Activated CD4-positive, alpha-beta T cell treated with anti-CD3 and anti-CD28 coated beads, Interleukin-2, Interleukin-6, amounts not matched to agents 100 ng/mL and 50 ng/mL, durations not matched to agents 16 hours and 8 hours (primary cell): ENCODE data around the gene CDK5.

ENCODE experiments used
- DNase-seq: peaks from one replicate; pipeline ENCODE4 v3.0.0-alpha.2; 2020

CDK5 gene

DNA sequence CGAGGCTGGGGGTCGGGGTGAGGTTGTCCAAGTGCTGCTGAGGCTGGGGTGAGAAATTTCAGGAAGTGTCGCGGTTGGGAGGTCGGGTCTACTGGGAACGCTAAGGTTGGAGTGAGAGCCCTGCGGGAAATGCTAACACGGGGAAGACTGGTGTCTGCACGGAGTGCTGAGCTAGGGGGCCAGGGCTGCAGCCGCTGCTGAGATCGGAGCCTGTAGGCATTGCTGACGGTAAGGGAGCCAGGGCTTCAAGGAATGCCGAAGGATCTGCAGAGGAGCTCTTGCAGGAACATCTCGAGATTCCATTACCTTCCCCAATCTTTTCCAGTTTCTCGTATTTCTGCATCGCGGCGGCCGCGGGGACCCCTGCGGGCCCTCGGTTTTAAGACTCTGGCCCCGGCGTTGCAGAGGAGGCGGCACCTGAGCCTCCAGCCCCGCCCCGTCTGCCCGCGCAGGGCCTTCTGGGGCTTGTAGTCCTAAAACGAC is at the start of gene CDK5:
Gene CDK5, minus strand, starts transcription at position 392 of the 483 bp plus-strand sequence. Its CDS starts 49 bp downstream, at position 343.
- DNase-seq = no peak

GRCh38 chr7:151104411-151105235 is 46.9 kb upstream of the CDK5 start:
- no peak for DNase-seq

DNA sequence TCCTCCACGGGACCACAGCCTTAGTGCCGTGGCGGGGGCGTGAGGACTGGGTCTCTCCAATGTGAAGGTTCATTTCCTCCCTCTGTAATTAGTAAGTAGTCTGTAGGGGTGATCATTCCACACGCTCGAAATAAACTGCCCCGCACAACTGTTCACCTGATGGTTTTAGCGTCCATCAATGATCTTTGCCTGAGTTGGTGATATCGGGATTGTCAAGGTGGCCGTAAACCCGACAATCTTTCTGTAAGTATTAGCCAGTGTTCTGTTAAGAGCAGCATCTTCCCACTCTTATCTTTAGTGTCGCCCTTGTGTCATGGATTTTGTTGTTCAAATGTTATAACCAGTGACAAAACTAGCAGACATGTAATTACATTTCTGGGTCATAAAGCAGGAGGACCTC is 46.3 kb upstream of the CDK5 start:
- DNase-seq = no peak

GRCh38 chr7:151102991-151103390 is 45.3 kb upstream of the CDK5 start:
- DNase-seq = no peak

- DNase-seq = no peak
These were observed 44.1 kb upstream of the CDK5 start for GRCh38 chr7:151101621-151102396.

DNA sequence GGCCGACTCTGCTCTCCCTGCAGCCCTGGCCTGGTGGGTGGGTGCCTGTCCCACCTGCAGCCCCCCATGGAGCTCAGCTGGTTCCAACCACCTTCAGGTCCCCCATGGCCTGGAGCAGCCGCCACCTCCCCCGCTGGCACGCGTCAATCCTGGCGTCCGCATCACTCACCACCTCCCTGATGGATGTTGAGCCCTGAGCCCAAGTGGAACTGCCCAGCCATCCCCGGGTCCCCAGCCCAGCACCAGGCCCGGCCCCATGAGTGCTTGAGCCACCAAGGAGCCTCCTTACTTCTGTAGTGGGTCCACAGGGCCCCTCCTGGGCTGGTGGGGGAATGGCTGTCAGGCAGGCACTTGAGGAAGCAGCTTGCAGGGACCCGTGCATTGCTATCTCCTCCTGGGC is 43.2 kb upstream of the CDK5 start:
- DNase-seq = no peak

- DNase-seq = no peak
These were observed 42.0 kb upstream of the CDK5 start for GRCh38 chr7:151099486-151100211.

GRCh38 chr7:151095828-151096475 is 38.3 kb upstream of the CDK5 start:
- no peak for DNase-seq

DNA sequence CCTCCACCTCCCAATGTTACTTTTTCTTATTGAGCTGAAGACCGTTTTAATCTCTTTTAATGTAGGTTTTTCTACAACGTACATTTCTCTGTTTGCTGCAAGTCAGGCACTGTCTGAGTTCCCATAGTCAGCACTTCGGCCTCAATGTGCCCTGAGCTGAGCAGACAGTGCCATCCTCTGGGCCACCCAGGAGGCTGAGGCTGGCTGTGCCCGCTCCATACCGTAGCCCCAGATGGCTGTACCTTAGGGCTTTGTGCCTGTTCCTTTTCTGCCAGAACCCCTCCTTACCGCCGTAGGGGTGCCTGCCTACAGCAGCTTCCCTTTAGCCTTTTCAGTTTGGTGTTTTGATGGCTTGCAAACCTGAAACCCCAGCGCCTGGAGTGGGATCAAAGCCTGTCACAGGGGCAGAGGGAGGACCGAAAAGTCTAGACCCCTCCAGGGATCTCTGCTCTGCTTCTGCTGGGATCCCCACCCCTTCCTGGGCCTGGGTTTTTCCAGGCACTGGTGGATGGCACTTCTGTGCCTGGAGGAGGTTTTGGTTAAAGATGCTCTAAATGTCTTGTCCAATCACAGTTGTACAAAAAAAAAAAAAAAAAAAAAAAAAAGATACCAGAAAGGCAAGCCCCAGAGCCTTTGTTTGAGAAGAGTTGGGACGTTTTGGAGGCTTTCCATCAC is 37.6 kb upstream of the CDK5 start:
- DNase-seq = no peak

GRCh38 chr7:151094675-151095074 is 37.0 kb upstream of the CDK5 start:
- no peak for DNase-seq

- no peak for DNase-seq
These were observed 36.1 kb upstream of the CDK5 start for GRCh38 chr7:151093748-151094147.

DNA sequence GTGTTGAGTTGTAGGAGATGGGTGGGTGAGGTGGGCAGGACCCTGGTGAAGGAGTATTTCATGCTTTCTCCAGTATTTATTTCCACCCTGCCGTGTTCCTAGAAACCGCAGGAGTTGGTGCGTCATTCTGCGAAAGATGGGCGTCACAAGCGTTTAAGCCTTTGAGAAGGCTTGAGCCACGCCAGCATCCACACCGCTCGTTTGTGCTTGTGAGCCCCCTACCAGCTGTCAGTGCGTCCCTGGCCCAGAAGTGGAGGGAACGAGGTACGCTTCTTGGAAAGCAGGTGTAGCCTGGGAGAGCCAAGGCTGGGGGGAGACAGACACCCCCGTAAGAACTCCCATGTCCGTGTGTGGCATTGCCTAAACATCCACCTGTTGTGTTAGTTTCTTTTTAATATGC is 34.3 kb upstream of the CDK5 start:
- no peak for DNase-seq

DNA sequence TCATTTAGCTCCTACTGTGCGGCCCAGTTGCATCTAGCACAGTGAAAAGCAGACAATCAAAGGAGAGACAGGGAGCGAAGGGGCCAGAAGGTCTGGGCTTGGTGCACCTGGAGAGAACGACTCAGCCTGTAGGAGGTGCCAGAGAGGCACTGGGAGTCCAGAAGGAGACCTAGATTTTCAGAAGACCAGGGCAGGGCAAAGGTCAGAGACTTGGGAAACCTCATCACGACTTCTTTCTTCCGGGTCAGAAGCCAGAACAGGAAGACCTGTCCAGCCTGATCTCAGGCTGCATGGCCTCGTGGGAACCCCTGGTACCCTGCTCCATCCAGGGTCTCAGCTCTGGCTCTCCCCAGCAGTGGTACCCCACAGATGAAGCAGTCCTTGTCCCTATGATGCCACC is 33.7 kb upstream of the CDK5 start:
- DNase-seq = peak; percentile 50

DNA sequence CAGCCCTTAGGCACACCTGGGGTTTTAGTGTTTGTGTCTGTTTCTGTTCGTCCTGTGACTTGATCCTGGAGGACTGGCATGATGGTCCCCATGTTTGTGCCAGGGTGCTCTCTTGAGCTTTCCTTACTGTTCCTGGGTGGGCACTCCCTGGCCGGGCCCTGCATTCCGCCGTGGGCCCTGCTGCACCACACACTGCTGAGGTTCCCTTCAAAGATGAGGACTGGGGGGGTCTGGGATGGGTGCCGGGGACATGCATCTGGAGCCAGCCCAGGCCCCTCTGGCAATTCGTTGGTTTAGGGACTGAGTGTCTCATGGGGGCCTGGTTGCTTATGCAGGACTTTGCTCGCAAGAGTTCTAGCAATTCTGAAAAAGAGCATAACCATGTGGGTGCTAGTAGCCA is 33.3 kb upstream of the CDK5 start:
- DNase-seq = no peak

DNA sequence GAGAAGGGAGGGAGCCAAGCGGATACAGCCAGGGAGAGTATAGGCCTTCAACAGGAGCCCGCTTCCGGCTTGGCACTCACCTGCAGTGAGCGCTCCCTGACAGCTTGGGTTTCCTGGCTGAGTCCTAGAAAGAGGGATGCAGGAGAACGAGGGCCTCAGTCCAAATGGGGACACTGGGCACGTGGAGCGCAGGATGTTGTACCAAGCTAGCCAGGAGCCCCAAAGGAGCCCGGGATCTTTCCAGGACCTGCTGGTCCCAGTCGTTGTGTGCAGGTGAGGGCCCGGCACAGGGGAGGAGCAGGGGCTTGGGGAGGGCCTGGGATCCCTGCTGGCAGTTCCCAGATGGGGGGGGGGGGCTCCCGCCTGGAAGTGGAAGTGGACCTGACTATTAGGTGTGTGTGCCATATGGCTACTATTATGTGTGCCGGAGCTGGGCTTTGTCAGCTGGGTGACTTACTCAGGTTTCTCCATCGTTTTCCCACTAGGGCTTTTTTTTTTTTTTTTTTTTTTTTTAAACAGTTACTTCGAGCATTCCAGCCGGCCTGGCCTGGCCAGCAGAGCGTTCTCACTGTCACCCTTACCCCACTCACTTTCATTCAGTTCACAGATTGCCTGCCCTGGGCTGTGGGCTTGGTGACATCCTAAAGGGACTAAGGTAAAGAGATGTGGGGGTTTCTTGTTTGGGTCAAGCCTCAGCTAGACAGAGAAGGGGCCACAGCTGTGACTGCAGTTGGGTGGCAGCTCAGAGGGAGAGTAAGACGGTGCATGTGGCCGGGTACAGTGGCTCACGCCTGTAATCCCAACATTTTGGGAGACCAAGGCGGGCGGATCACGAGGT is 32.4 kb upstream of the CDK5 start:
- no peak for DNase-seq

DNA sequence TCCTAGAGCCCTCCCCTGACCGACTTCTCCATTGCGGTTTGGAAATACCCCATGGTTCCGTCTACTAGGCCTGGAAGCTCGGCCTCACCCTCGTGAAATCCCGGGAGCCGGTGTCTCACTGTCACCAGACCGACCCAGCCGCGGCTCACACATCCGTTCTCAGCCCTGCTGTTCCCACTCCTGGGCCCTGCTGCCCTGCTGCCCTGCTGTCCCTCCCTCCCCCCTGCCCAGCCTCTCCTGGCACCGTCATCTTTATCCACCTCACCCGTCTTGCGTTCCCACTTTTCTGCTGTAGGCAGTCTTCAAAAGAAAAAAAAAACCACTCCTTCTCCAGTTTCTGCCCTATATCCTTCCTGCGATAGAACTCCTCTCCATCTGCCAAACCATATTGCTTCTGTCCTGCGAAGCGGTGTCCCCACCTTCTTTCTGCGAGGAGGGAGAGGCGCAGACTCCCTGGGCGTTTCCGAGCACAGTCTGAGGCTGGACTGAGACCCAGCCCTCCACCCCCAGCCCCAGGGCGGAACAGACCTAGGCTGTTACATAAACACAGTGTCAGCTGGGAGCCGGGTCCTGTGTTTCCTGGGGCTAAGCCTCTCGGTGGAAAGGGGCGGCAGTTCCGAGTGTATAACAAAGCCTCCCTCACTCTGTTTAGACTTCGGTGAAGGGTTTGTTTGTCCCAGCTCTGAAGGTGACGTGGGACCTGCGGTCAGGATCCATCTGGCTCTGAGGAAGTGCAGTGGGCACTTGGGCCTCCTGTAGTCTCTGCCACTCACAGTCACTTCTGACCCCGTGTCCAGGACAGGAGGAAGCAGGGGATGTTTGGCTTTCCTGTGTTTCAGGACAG is 31.4 kb upstream of the CDK5 start:
- no peak for DNase-seq

DNA sequence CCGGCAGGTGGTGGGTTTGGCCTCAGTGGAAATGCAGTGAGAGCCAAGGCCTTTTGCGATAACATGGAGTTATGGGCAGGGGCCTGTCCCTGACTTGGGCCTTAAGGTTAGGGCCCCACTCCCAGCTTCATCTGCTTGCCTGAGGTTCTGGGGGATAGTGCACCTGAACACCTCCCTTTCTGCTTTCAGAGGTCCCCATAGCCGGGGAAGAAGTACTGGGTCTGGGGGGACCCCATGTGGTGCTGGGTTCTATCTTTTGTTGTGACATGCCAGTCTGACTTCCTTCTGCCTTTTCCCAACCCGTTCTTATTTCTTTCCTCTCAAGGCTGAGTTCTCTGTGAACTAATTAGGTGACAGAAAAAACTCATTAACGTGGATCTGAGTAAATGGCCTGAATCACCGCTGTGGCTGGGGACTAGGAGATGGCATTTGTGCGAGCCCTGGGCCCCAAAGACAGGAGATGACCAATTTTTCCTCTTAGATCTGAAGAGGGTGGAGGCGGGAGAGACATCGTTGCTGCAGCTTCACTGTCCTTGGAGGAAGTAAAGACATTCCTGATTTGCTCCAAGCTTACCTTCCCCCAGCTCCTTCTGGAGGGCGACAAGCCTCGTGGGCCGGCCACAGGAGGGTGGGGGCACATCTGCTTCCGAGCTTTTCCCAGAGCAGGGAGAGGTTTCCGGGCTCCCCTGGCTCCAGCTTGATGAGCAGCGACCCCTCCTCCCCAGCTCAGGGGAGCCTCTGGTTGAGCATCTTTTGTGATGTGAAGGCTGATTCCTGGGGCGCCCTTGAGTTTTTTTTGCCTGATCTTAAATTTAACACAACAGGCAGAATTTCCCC is 30.5 kb upstream of the CDK5 start:
- no peak for DNase-seq

DNA sequence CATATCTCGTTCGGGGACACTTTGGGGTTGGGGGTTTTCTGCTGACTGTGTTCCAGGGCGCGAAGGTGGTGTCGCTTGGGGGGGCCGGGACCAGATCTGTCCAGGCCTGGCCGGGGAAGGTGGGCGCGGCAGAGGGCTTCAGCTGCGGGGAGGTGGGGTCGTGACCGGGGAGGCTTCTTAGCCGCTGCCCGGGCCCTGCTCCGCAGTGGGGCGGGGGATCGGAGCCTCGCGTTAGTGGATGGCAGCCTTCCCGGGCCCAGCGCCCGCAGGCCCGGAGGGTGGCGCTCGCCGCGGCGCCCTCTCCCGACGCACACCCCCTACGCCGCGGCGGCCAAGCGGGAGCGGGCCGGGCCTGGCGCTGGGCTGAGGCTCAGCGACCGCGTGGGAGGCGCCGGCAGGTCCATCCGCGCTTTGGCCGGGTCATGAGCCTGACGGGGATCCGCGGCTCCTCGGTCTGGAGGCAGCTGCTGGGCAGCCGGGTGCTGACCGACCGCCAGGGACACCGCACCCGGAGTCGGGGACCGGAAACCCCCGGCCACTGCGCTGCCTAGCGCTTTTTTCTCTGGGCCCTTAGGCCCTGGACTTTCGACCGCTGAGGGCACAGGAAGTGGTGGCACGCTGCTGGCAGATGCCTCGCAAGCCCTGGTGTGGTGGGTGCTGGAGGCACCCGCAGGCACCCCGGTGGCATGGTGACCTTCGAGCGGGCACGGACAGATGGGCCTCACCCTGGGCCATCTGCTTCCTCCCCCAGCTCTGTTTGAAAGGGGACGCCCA is 29.7 kb upstream of the CDK5 start:
- DNase-seq = peak; percentile 54
